NCI-H146 treated with DMSO at 0.1 percent for 48 hours (cell line): ENCODE results near the gene COX10.

Source experiments
- DNase-seq: peaks from one replicate; lab custom pipeline; 2025; ENCODE audit not compliant: unreplicated experiment; lab: John Stamatoyannopoulos, UW

Gene COX10

DNA sequence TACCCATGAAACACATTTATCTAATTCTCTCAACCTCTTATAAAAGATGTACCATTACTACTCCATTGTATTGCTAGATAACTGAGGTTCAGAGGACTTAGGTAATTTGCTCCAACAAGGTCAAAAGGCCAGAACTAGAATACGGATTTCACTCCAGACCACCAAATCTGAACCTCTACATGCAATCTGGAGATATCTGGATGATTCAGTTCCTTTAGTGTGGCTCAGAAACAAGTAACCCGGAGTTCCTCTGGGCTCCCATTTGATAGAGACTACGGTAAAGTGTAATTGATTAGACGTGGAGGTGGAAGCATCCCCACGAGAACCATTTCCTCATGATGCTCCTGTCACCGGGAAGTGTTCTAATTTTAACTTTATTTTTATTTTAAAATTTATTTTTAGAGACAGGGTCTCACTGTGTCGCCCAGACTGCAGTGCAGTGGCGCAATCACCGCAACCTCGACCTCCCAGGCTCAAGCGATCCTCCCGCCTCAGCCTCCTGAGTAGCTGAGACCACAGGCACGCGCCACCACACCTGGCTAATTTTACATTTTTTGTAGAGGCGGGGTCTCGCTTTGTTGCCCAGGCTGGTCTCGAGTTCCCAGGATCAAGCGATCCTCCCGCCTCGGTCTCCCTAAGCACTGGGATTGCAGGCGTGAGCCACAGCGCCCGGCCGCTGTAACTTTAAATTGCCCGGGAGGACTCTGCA, 608 bp upstream of the COX10 start:
- no peak for DNase-seq

DNA sequence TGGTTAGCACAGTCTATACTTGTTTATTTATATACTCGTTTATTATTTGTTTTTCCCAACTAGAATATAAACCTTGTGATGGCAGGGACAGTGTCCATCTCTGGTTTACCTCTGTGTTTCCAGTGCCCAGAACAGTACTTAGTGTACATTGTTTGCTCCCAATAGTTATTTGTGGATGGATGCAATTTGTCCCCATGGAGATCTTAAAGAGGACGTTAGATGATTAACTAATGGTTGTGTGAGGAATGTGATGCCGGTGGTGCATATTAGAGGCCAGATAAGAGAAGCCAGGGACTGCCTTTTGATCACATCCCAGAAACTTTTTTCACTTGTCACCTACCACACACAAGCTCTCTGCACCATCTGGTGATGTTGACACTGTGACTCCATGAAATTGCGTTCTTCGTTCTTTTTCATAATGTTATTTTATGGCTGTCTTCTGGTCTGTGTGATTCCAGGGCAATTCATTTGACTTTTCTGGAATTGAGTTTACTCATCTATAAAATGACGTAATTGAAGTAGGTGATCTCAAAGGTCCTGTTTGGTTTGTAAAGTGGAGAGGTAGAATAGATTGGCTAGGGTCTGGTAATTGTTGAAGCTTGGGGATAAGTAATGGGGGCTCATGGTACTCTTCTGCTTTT, 1.2 kb downstream of the COX10 start:
- DNase-seq: no peak

DNA sequence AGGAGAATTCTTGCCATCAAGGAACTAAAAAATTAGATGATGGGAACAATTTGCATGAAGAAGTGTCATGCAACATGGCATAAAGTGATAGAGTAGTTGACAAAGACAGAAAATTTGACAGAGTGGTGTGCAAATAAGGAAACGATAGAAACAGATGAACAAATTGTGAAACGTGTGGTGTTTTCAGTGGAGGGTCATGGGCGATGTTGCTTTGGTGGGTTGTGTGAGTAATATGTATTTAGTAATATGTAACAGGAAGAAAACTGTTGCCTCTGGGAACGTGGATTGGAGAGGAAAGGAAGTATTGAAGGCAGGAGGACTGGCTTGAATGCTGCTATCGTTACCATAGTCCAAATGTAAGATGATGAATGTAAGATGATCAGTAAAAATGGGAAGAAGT, 3.6 kb downstream of the COX10 start:
- no peak for DNase-seq

DNA sequence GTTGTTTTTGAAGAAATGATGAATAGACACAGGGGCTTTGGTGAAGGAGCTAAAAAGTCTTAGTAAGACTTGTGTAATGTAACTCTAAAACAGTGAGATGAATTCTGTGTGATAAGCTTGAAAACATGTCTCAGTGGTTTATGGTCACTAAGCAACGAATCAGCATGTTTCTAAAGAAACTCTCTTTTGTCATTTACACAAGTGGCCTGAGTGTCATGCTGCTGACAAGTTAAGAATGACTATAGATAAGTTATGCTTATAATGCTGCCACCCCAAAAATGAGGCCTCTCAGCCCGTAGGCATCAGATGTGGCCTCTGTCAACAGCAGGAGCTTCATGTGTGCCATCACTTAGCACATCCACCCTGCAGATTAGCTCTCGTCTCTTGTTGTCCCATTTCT, 8.7 kb downstream of the COX10 start:
- DNase-seq: no peak

DNA sequence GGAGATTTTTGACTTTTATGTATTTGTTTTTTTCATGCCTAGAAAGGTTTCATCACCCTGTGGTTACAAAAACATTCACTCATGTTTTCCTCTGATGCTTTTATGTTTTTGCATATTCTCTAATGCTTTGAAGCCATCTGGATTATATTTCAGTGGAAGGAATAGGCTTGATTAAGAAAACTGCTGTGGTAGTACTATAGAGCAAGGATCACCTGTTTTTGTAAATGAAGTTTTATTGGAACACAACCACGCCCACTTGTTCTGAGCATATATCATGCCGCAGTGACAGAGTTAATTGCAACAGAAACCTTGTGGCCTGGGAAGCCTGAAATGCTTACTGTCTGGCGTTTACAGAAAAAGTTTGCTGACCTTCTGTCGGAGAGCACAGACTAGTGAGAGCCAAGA, 11.5 kb downstream of the COX10 start:
- DNase-seq: no peak

GRCh38 chr17:14082848-14083247, 13.5 kb downstream of the COX10 start:
- no peak for DNase-seq

DNA sequence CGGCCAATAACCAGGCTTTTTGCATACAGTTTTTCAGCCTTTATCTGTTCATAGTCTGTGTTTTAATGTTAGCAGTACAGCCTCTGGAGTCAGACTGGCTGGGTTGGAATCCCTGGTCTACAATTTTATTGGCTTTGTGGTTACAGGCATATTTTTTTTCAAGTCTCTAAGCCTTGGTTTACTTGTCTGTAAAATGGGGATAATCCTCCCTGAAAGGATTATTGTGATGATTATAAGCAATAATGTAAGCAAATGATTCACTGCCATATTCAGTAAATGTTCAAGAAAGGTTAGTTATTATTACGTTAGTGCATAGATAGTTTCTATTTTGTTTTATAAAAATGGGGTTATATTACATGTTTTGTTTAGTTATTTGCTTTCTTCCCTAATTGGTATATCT, 15.7 kb downstream of the COX10 start:
- no peak for DNase-seq

- DNase-seq: no peak
Observed at GRCh38 chr17:14086189-14086588, 16.9 kb downstream of the COX10 start.

GRCh38 chr17:14089179-14089578, 19.9 kb downstream of the COX10 start:
- no peak for DNase-seq

GRCh38 chr17:14091367-14091766, 22.1 kb downstream of the COX10 start:
- no peak for DNase-seq

- DNase-seq: no peak
Observed at GRCh38 chr17:14092808-14093207, 23.5 kb downstream of the COX10 start.

GRCh38 chr17:14094676-14095601, 25.6 kb downstream of the COX10 start:
- no peak for DNase-seq

DNA sequence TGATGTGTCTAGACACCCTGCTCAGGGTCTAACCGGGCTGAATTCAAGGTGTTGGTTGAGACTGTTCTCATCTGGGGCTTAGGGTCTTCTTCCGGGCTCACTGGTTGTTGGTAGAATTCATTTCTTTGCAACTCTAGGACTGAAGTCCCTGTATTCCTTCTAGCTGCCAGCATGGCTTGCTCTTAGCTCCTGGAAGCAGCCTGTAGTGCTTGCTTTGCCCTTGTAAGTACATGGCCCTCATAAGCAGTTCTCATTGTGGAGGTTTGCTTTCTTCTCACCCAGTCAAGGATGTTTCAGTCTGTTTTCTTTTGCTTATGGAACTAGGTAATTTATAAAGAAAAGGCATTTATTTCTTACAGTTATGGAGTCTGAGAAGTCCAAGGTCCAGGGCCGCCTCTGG, 26.3 kb downstream of the COX10 start:
- DNase-seq: no peak

- no peak for DNase-seq
Observed at GRCh38 chr17:14098246-14098645, 28.9 kb downstream of the COX10 start.

DNA sequence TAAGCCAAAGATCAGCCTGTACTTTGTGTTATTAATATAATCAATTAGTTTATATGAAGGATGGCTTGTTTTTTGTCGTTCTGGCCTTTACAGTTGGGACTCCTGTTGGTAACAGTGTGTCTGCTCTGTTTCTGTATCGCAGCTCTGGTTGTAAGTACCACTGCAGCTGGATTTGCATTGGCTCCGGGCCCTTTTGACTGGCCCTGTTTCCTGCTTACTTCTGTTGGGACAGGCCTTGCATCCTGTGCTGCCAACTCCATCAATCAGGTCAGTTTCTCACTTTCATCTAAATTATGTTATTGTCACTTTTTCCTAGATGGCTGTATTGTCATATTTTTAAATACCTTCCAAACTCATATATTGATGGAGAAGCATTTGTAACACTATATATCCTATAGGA, 32.7 kb downstream of the COX10 start:
- DNase-seq: no peak

- DNase-seq: no peak
Observed at GRCh38 chr17:14103836-14104235, 34.5 kb downstream of the COX10 start.

DNA sequence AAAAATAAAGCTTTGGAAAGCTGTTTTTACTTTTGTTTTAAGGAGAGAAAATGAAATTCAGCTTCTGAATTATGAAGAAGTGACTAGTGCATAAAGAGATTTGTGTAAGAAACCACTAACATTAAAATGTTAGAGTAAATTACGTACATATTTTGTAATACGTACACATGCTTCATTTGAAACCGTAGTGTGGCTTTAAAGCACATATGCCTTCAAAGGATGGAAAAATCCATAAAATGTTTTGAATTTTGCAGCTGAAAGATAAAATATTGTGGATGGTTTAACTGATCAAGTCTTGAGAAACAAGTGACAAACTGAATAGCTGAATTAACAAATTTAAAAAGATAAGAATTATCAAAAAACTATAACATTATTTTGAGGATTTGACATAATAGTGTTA, 35.4 kb downstream of the COX10 start:
- no peak for DNase-seq

- no peak for DNase-seq
Observed at GRCh38 chr17:14107889-14108288, 38.6 kb downstream of the COX10 start.

- DNase-seq: no peak
Observed at GRCh38 chr17:14112407-14112806, 43.1 kb downstream of the COX10 start.

GRCh38 chr17:14113137-14113536, 43.8 kb downstream of the COX10 start:
- no peak for DNase-seq

DNA sequence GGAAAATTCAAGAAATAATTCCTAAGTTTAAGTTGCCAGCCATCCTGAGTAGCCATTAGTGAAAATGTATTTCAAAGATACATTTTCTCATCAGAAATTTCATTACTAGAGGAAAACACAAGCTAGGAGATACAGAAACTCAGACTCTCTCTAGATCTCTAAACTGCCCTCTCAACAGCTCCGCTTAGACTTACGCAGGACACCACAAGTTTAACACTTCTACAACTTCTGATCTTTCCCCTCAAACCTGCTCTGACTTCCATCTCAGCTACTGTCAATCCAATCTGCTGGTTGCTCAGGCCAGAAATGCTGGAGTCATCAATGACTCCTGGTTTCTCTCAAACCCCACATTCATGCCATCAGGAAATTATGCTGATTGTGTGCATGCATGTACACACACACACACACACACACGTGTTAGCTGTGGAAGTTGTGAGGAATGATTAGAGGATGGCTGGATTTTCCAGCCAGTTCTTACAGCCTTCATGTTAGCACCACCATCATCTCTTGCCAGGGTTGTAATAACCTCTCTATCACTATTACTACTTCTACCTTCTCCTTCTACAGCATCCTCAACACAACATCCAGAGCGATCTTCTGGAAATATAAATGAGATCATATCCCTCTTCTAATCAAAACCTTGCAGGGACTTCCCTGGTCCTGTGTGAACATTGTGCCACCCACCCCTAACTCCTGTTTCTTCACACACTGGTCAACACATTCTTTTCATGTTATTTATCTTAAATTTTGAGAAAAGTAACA, 47.1 kb downstream of the COX10 start:
- DNase-seq: no peak
